ENCODE results near the gene SRD5A1.

The SRD5A1 gene

DNA sequence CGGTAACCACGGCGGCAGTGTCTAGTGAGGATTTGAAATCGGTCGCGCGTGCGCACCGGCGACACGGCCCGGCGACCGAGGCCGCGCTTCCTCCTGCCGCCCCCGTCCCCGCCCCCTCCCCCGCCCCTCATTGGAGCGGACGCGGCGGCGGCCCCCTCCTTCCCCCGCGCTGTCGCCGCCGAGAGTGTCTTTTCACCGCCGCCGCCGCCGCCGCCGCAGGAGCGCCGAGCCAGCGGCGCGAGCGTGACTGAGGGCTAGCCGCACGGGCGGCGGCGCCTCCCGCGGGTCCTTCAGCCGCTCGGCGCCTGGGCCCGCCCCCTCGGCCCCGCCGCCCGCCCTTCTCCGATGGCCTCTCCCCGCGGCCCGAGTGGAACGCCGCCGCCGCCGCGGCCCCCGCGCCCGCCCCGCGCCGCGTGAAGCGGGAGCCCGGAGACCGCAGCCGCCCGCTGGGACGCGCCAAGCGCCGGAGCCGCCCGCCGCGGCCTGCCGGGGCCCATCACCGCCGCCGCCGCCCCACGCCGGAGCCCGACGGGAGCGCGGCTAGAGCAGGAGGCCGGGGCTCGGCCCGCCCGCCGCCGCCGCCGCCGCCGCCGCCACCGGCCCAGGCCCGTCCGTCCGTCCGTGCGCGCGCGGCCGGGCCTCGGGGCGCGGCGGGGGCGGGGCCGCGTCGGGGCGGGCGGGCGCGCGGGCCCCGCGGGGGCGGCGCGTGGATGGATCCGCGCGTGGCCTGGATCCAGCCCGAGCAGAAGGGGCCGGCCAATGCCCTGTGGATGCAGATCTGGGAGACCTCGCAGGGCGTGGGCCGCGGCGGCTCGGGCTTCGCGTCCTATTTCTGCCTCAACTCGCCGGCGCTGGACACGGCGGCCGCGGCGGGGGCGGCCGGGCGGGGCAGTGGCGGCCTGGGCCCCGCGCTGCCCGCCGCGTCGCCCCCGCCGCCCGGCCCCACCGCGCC is 80.3 kb downstream of the SRD5A1 start, which contains the start of gene TENT4A:
Gene TENT4A (plus strand): TSS at position 159 of the 952 bp plus-strand sequence. CDS start 552 bp downstream, at position 711.
- peak in 1 of 2 donors; percentile 76 for DNase-seq
- intact Hi-C loops (cut with DNase I; ENCODE audit: low total_unique reads) = loop anchor here (2.0 to 10.0 kb wide), 3 partner anchors 81 to 335 kb away; partner anchors contain the start of genes MED10, NSUN2, SRD5A1 and UBE2QL1
- peaks cover 0 to 47% (median 42%) of the 10 kb centered on the region in 4 donors for H3K4me1 ChIP-seq

DNA sequence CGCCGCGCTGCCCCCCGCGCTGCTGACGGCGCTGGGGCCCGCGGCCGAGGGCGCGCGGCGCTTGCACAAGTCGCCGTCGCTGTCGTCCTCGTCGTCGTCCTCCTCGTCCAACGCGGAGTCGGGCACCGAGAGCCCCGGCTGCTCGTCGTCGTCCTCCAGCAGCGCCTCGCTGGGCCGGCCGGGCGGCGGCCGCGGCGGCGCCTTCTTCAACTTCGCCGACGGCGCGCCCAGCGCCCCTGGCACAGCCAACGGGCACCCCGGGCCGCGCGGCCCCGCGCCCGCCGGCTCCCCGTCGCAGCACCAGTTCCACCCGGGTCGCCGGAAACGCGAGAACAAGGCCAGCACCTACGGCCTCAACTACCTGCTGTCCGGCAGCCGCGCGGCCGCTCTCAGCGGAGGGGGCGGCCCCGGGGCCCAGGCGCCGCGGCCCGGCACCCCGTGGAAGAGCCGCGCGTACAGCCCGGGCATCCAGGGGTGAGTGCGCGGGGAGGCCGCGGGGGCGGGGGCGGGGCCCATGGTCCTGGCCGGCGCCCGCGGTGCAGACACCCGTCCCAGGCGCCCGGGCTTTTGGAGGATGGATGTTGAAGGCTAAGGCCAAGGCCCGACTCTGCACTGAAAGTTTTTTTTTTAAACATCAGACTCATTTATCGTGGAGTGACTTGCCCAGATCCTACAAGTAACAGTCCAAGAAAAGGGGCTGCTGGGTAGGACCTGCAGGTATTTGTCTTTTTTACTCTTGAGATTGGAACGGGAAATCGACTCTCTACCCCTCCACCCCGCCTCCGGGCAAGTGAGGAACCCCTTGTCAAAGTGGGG is 81.2 kb downstream of the SRD5A1 start:
- no peaks in the 10 kb centered on the region for H3K36me3 ChIP-seq
- H3K27ac ChIP-seq = peak overlapping the region; percentile 76 to 84
- intact Hi-C loops (cut with DNase I; ENCODE audit: low total_unique reads) = loop anchor here (5.0 to 10.0 kb wide), 2 partner anchors 82 to 270 kb away; partner anchors contain the start of genes NSUN2, SRD5A1 and UBE2QL1
- peak in 1 of 2 donors; percentile 72 for DNase-seq
- TF ChIP-seq, protein P1, sequence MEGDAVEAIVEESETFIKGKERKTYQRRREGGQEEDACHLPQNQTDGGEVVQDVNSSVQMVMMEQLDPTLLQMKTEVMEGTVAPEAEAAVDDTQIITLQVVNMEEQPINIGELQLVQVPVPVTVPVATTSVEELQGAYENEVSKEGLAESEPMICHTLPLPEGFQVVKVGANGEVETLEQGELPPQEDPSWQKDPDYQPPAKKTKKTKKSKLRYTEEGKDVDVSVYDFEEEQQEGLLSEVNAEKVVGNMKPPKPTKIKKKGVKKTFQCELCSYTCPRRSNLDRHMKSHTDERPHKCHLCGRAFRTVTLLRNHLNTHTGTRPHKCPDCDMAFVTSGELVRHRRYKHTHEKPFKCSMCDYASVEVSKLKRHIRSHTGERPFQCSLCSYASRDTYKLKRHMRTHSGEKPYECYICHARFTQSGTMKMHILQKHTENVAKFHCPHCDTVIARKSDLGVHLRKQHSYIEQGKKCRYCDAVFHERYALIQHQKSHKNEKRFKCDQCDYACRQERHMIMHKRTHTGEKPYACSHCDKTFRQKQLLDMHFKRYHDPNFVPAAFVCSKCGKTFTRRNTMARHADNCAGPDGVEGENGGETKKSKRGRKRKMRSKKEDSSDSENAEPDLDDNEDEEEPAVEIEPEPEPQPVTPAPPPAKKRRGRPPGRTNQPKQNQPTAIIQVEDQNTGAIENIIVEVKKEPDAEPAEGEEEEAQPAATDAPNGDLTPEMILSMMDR (IDR thresholded peaks at IDR 0.05) = no peak
- H3K4me1 ChIP-seq = peaks cover 0 to 54% (median 44%) of the 10 kb centered on the region in 4 donors
- H3K4me3 ChIP-seq = peak overlapping the region; percentile 79 to 80
- H3K27me3 ChIP-seq = no peaks in the 10 kb centered on the region
- H3K9me3 ChIP-seq = no peaks in the 10 kb centered on the region

More for the DNA sequence above, 80.3 kb downstream of the SRD5A1 start, which contains the start of gene TENT4A:
- TF ChIP-seq, protein P1 (IDR thresholded peaks at IDR 0.05) = no peak
- H3K4me3 ChIP-seq = peak within 1 kb of the TSS; percentile 79 to 80
- peak within 1 kb of the TSS; percentile 84 to 97 for H3K27ac ChIP-seq
- no peaks in the 10 kb centered on the region for H3K9me3 ChIP-seq
- H3K27me3 ChIP-seq = no peaks in the 10 kb centered on the region
- no peaks in the 10 kb centered on the region for H3K36me3 ChIP-seq

DNA sequence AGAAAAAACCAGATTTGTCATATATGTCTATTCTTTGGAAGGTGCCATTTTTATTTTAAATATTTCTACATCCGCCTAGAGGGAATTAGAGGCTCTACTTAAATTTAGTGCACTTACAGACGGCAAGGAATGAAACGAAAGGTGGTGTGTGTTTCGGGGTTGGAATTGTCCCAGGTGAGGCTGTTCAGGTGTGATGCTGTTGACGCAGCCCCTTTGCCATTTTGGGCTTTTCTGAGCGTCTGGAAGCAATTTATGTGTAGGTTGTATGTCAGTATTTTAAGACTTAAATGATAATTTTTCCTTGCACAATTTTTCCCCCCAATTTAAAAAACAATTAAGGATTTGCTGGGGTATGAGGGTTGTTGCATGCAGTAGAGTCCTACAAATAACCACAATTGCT is 82.0 kb downstream of the SRD5A1 start:
- DNase-seq = no peak
- Histone ChIP-seq H3K27me3 (no peaks in the 10 kb centered on the region), H3K4me3 (peak overlapping the region; percentile 79 to 80), H3K4me1 (peaks cover 0 to 62% (median 51%) of the 10 kb centered on the region in 4 donors), H3K36me3 (no peaks in the 10 kb centered on the region), H3K27ac (peak overlapping the region in 1 of 2 donors; percentile 76), H3K9me3 (no peaks in the 10 kb centered on the region)
- TF ChIP-seq, protein P1 (IDR thresholded peaks at IDR 0.05) = no peak
- intact Hi-C loops (cut with DNase I; ENCODE audit: low total_unique reads) = loop anchor here (10.0 kb wide), 1 partner anchor 270 kb away; the partner anchor contains the start of gene UBE2QL1

DNA sequence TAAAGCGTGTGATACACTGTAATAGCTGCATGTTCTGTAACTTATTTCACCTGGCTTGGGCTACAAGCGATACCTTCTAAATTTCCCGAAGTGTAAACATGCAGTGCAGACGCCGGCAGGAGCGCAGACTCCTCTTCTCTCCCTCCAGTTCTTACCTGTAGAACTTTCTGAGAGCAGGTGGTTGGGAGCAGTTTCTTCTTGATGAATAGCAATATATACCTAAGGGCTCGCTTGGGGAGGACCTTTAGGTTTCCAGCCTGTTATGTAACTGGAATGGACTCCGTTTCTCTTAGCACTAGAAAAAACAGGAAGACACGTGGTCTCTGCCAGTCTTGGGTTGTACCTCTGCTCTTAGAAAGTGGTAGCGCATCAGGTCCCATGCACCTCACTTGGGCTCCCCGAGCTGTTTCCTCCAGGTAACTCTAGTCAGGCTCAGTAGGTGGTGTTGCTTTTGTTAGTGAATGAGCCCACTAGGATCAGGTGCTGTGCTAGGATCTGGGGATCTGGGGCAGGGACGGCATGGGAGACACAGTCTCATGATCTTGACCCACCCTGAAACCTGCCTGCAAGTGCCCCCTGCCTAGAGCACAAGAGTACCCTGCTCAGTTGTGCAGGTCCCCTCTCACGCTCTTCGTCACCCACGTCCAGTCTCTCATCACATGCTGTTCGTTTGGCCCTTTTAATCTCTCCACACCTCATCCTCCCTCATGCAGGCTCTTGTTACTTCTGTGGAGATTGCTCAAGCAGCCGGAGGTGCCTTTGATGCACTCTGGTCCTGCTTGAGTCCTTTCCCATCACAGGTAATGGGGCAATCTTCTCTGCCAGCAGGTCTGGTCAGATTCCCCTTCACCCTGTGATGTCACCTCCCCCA is 82.8 kb downstream of the SRD5A1 start:
- peak overlapping the region; percentile 79 to 80 for H3K4me3 ChIP-seq
- H3K4me1 ChIP-seq = peaks cover 0 to 70% (median 56%) of the 10 kb centered on the region in 4 donors
- no peaks in the 10 kb centered on the region for H3K27me3 ChIP-seq
- no peaks in the 10 kb centered on the region for H3K36me3 ChIP-seq
- TF ChIP-seq, protein P1 (IDR thresholded peaks at IDR 0.05) = no peak
- H3K27ac ChIP-seq = peak overlapping the region in 1 of 2 donors; percentile 76
- intact Hi-C loops (cut with DNase I; ENCODE audit: low total_unique reads) = loop anchor here (10.0 kb wide), 1 partner anchor 271 kb away; the partner anchor contains the start of gene UBE2QL1
- peak in 1 of 2 donors; percentile 59 for DNase-seq
- H3K9me3 ChIP-seq = no peaks in the 10 kb centered on the region

Measured in tibial artery (tissue), 4 donors.